GM12872 (cell line): ENCODE measurements around the gene APLP1.

ENCODE experiments used
- CTCF ChIP-seq: IDR thresholded peaks from 3 replicates; pipeline ENCODE4 v1.5.1; 2011; ENCODE audit warnings: low read depth, mild to moderate bottlenecking, low read length, moderate library complexity; ENCODE audit not compliant: insufficient read depth

The APLP1 gene

GRCh38 chr19:35847911-35848310 lies 20.5 kb upstream of the APLP1 start:
- TF ChIP-seq CTCF, result no peak

DNA sequence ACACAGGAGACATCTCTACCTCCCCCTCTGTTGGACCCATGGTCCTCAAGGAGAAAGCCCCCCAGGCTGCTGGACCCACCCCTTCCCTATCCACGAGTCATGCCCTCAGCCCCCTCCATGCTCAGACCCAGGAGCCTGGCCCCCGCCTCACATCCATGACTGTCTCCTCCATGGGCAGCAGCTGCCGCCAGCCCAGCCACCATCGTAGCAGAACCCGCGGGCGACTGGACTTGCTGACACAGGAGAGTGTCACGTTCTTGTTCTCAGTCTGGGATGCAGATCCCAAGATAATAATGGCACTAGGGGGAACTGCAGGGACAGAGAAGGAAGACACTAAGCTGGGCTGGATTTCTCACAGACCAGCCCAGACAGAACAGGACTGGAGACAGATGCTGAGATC lies 19.9 kb upstream of the APLP1 start:
- TF ChIP-seq CTCF, result no peak

GRCh38 chr19:35848919-35849505 lies 19.4 kb upstream of the APLP1 start:
- TF ChIP-seq CTCF, result no peak

GRCh38 chr19:35851213-35852028 lies 17.0 kb upstream of the APLP1 start:
- no peak for TF ChIP-seq CTCF

DNA sequence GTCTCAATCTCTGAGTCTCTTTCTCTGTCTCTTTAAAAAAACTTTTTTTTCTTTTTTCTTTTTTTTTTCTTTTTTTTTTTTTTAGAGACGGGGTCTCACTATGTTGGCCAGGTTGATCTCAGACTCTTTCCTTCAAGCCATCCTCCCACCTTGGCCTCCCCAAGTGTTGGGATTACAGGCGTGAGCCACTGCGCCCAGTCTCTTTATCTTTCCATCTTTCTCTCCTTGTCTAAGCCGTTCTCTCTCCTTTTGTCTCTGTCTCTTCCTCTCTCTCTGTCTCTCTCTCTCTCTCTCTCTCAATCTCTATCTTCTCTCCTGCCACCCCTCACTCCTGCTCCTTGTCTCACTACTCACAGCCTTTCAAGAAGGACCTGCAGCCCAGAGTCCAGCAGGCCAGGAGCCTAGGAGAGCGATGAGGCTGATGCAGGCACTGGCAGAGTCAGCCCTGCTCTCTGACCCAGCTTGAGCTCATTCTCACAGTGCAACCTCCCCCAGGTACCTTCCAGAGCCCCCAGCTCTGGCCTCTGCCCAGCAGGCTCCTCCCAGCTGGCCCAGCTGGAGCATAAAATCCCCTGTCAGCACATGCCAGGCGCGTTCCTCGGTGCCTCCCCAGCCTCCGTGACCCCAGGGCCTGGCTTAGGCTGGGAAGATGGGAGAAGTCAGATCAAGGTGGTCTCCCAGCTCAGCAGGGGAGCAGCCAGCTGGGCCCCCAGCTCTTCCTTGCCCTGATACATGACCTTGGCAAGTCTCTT lies 16.2 kb upstream of the APLP1 start, which contains the start of gene NPHS1:
Gene NPHS1 (minus strand): TSS at position 476 of the 752 bp plus-strand sequence. CDS start 667 bp downstream, outside the sequence.
- TF ChIP-seq CTCF, result no peak

- no peak for TF ChIP-seq CTCF
These were observed 15.2 kb upstream of the APLP1 start for GRCh38 chr19:35853038-35853756.
